Endothelial cell of umbilical vein (primary cell): ENCODE results near the gene NELFCD. TPM values are rescaled to one million over a fixed set of nuclear protein-coding genes. Genes with fewer than 3 reads are reported as not detected.

Experiments used
- BruUV-seq: library from RNA; stranded (reverse); fragments of 400-500 nt; replicated peaks from 2 replicates; lab custom pipeline; 2021; lab: Mats Ljungman, UMichigan
- CTCF ChIA-PET: fragments of 300-600, 350-600 bp; sonication (Branson Sonifier 250); formaldehyde crosslinking; loops from one replicate; lab custom pipeline; 2021; ENCODE audit warnings: antibody characterized with exemption, inconsistent platforms; lab: Charles Lee
- POLR2A ChIA-PET: fragments of 300-600, 350-600 bp; sonication (Branson Sonifier 250); formaldehyde crosslinking; loops from one replicate; lab custom pipeline; 2021; ENCODE audit warnings: antibody characterized with exemption, inconsistent platforms; lab: Charles Lee
- DNase-seq: peaks from one replicate; pipeline ENCODE4 v3.0.0-alpha.2; 2011; ENCODE audit warnings: low read depth, low spot score
- FAIRE-seq: peaks from 2 replicates; lab custom pipeline; 2011; peaks lifted over from hg19 to GRCh38; lab: Jason Lieb, UNC
- H2AFZ ChIP-seq: 2 replicates; pipeline ENCODE4 v1.6.0; 2012; ENCODE audit warnings: low read depth, low read length, control low read depth, inconsistent platforms
- H3K27ac ChIP-seq: 2 replicates; pipeline ENCODE4 v1.5.1; 2011; ENCODE audit warnings: low read depth, mild to moderate bottlenecking, control low read depth, low read length, moderate library complexity; ENCODE audit not compliant: insufficient read depth
- H3K27me3 ChIP-seq, 2 experiments: 2 replicates each; pipeline versions ENCODE4 v1.6.0 to v1.6.1; 2011; ENCODE audit warnings: low read length in 2 of 2, mixed read lengths in 1 of 2; ENCODE audit not compliant: control insufficient read depth in 2 of 2, insufficient read depth in 2 of 2
- H3K36me3 ChIP-seq, 2 experiments: 2 replicates in 1 of 2; 3 replicates in 1 of 2; pipeline ENCODE4 v1.5.1; 2011; ENCODE audit warnings: low read length in 2 of 2, mild to moderate bottlenecking in 1 of 2, moderate library complexity in 1 of 2; ENCODE audit not compliant: control insufficient read depth in 2 of 2, insufficient read depth in 2 of 2; ENCODE audit errors: extremely low read depth in 1 of 2
- H3K4me1 ChIP-seq: 3 replicates; pipeline ENCODE4 v1.5.1; 2011; ENCODE audit warnings: mild to moderate bottlenecking, low read length; ENCODE audit not compliant: control insufficient read depth, insufficient read depth; ENCODE audit errors: extremely low read depth
- H3K4me2 ChIP-seq: 2 replicates; pipeline ENCODE4 v1.6.1; 2011; ENCODE audit warnings: low read length, control low read depth, mixed read lengths; ENCODE audit not compliant: insufficient read depth
- H3K4me3 ChIP-seq, 3 experiments: fragments of 200-600 bp in 1 of 3; sonication (generic), shearing (Covaris generic) in 1 of 3; replicated peaks in 1 of 3; 2 replicates each; pipeline ENCODE4 v1.5.1; 2011 to 2016; ENCODE audit warnings: control low read depth in 3 of 3, low read length in 3 of 3, mild to moderate bottlenecking in 2 of 3, inconsistent platforms in 1 of 3, low read depth in 1 of 3, moderate library complexity in 1 of 3; ENCODE audit not compliant: insufficient read depth in 1 of 3
- H3K79me2 ChIP-seq: 2 replicates; pipeline ENCODE4 v1.6.0; 2012; ENCODE audit warnings: low read length, inconsistent platforms; ENCODE audit not compliant: control insufficient read depth, insufficient read depth
- H3K9ac ChIP-seq: replicated peaks from 2 replicates; pipeline ENCODE3; 2011; ENCODE audit warnings: low read length, control low read depth; ENCODE audit not compliant: insufficient read depth; ENCODE audit errors: extremely low read depth
- H3K9me1 ChIP-seq: replicated peaks from 3 replicates; pipeline ENCODE4 v1.6.0; 2011; ENCODE audit warnings: mild to moderate bottlenecking, low read length; ENCODE audit not compliant: control insufficient read depth, insufficient read depth; ENCODE audit errors: extremely low read depth
- H3K9me3 ChIP-seq: replicated peaks from 2 replicates; pipeline ENCODE4 v1.5.1; 2012; ENCODE audit warnings: low read length, inconsistent platforms; ENCODE audit not compliant: control insufficient read depth, insufficient read depth
- H4K20me1 ChIP-seq: replicated peaks from 2 replicates; pipeline ENCODE3; 2011; ENCODE audit warnings: mild to moderate bottlenecking, low read length; ENCODE audit not compliant: control insufficient read depth, insufficient read depth; ENCODE audit errors: extremely low read depth
- EZH2 ChIP-seq: IDR thresholded peaks from 2 replicates; pipeline ENCODE4 v1.6.1; 2012; ENCODE audit warnings: borderline replicate concordance, low read depth, mild to moderate bottlenecking, moderate library complexity, low read length, inconsistent platforms; ENCODE audit not compliant: severe bottlenecking
- FOS ChIP-seq: IDR thresholded peaks from 2 replicates; pipeline ENCODE4 v1.6.1; 2011; ENCODE audit warnings: mild to moderate bottlenecking, low read length, moderate library complexity, borderline replicate concordance; ENCODE audit not compliant: insufficient read depth
- GATA2 ChIP-seq: IDR thresholded peaks from 2 replicates; pipeline ENCODE4 v1.7.0; 2011; ENCODE audit warnings: low read depth, mild to moderate bottlenecking, moderate library complexity, mixed read lengths, low read length; ENCODE audit not compliant: insufficient read length, insufficient read depth
- JUN ChIP-seq: IDR thresholded peaks from 2 replicates; pipeline ENCODE4 v1.6.1; 2011; ENCODE audit warnings: borderline replicate concordance, low read depth; ENCODE audit not compliant: insufficient read length, insufficient read depth
- MYC ChIP-seq: IDR thresholded peaks from one replicate; pipeline ENCODE4 v1.6.1; 2011; ENCODE audit warnings: mild to moderate bottlenecking, low read depth, low read length
- POLR2A ChIP-seq: IDR thresholded peaks from 2 replicates; pipeline ENCODE4 v1.6.1; 2012; ENCODE audit warnings: low read depth, mild to moderate bottlenecking, control low read depth, low read length
- POLR2AphosphoS5 ChIP-seq: IDR thresholded peaks from 2 replicates; pipeline ENCODE4 v1.6.1; 2012; ENCODE audit warnings: low read depth, mild to moderate bottlenecking, control low read depth, low read length, moderate library complexity; ENCODE audit not compliant: insufficient read depth
- dilution Hi-C: fragments of 300-500 bp; cut with MboI; formaldehyde crosslinking; loops from one replicate; pipeline ENCODE4 v1.15.0; 2019; ENCODE audit warnings: low sequenced_read_pairs; ENCODE audit not compliant: extremely low pct_ligation_motif_present
- intact Hi-C: fragments of 100-400 bp; cut with micrococcal nuclease; formaldehyde crosslinking; loops from one replicate; pipeline ENCODE4 v1.10.0; 2022
- polyA plus RNA-seq, 4 experiments: library from polyadenylated mRNA; depleted of rRNA in 3 of 4; stranded (reverse) in 3 of 4; unstranded in 1 of 4; fragments of >200 nt; gene quantifications; 2 replicates each; pipeline versions ENCODE4 v1.2.1 to v1.2.3, GENCODE V29; 2011 to 2012; ENCODE audit warnings: missing spikeins in 1 of 4
- total RNA-seq: library from RNA; stranded (reverse); gene quantifications from 2 replicates; pipeline ENCODE4 v1.2.3, GENCODE V29; 2021
- TF ChIP-seq, protein P1 (sequence below): IDR thresholded peaks from 2 replicates; pipeline ENCODE4 v1.6.1; 2011; ENCODE audit not compliant: insufficient read depth, insufficient read length
- TF ChIP-seq, protein P2 (sequence below), 2 donors: IDR thresholded peaks; 1 replicate in 1 of 2; 2 replicates in 1 of 2; pipeline ENCODE4 v1.5.1; 2011; ENCODE audit warnings: low read length in 2 of 2, mild to moderate bottlenecking in 2 of 2, moderate library complexity in 2 of 2, control low read depth in 1 of 2, inconsistent platforms in 1 of 2, low read depth in 1 of 2; ENCODE audit not compliant: insufficient read depth in 1 of 2; ENCODE audit errors: extremely low read depth in 1 of 2

The NELFCD gene
- total and polyA plus RNA-seq, 2 donors (not counting 3 experiments of a cell fraction or from before 2014, with no cell fraction given) = 90.1 to 92.5 TPM

DNA sequence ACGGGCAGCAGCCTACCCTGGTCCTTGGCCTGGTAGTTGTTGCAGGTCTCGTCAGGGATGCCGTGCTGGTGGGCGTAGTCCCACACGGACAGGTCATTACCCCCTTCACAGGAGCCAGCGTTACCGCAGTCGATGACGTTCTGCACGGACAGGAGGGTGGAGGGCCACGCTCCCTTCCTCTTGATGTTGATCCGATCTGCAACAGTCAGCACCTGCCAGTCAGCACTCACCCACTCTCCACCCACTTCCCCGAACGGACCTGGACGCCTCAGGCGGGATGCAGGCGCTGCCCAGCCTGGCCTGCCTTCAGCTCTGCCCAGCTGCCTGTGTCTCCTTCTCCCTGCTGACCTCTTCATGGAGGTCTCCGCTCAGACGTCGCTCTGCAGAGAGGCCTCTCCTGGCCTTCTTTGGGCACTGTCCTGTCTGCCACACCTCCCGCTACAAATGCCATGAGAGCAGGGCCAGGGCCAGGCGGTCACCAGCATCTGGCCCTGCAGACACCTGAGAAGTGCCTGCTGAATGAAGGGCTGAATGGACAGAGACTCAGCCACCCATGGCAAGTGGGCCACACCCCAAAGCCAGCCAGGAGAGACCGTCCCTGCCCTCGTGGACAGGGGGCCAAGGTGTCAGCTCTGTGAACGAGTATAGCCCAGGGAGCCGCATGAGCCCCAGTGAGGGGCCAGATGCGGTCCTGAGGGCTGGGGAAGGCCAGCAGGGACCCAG, 20.6 kb downstream of the NELFCD start:
- dilution Hi-C loops = no loop called here
- Histone ChIP-seq H3K4me2 (no peak overlapping the region), H4K20me1 (no peaks in the 10 kb centered on the region), H3K4me1 (peaks cover 20% of the 10 kb centered on the region), H3K36me3 (peaks cover 3 to 38% of the 10 kb centered on the region in 2 experiments), H3K9ac (no peak overlapping the region), H3K9me1 (no peaks in the 10 kb centered on the region), H3K9me3 (no peaks in the 10 kb centered on the region), H3K27ac (no peak overlapping the region), H3K27me3 (no peaks in the 10 kb centered on the region), H3K79me2 (peaks cover 39% of the 10 kb centered on the region), H3K4me3 (no peak overlapping the region), H2AFZ (no peak overlapping the region)
- TF ChIP-seq GATA2 = no peak
- TF ChIP-seq MYC = no peak
- no peak for TF ChIP-seq POLR2A
- TF ChIP-seq FOS = no peak
- no peak for TF ChIP-seq POLR2AphosphoS5
- TF ChIP-seq, protein P1, sequence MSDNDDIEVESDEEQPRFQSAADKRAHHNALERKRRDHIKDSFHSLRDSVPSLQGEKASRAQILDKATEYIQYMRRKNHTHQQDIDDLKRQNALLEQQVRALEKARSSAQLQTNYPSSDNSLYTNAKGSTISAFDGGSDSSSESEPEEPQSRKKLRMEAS = no peak
- no peak for TF ChIP-seq JUN
- TF ChIP-seq EZH2 = no peak
- TF ChIP-seq, protein P2, sequence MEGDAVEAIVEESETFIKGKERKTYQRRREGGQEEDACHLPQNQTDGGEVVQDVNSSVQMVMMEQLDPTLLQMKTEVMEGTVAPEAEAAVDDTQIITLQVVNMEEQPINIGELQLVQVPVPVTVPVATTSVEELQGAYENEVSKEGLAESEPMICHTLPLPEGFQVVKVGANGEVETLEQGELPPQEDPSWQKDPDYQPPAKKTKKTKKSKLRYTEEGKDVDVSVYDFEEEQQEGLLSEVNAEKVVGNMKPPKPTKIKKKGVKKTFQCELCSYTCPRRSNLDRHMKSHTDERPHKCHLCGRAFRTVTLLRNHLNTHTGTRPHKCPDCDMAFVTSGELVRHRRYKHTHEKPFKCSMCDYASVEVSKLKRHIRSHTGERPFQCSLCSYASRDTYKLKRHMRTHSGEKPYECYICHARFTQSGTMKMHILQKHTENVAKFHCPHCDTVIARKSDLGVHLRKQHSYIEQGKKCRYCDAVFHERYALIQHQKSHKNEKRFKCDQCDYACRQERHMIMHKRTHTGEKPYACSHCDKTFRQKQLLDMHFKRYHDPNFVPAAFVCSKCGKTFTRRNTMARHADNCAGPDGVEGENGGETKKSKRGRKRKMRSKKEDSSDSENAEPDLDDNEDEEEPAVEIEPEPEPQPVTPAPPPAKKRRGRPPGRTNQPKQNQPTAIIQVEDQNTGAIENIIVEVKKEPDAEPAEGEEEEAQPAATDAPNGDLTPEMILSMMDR (IDR thresholded peaks at IDR 0.05; ENCODE audit: extremely low read depth in 1 of 2, insufficient read depth in 1 of 2, low read depth in 1 of 2, low read length in 2 of 2) = no peak
- no TSS peak for BruUV-seq
- no peak for DNase-seq
- ChIA-PET CTCF (no interaction called here), POLR2A (no interaction called here)
- intact Hi-C loops = no loop called here
- no peak for FAIRE-seq
